Right lobe of liver (tissue), 4 donors: ENCODE measurements around the gene VIPR1.

ENCODE experiments used
- CTCF ChIP-seq, 4 donors: fragments of 200-600 bp in 3 of 4; fragments of 450-650 bp in 1 of 4; IDR thresholded peaks; one replicate each; pipeline versions ENCODE4 v1.5.1 to v1.8.0; 2016 to 2022; ENCODE audit warnings: antibody characterized with exemption in 4 of 4, mild to moderate bottlenecking in 2 of 4
- POLR2A ChIP-seq: fragments of 450-650 bp; IDR thresholded peaks from one replicate; pipeline ENCODE4 v1.6.1; 2017; ENCODE audit warnings: antibody characterized with exemption, mild to moderate bottlenecking
- donor health status: DM: no; HTN: no; CAD: no.
- donor health status: DM: no; HTN: no; CAD: no.
- donor health status: DM: no; HTN: yes; CAD: no.

GRCh38 chr3:42524751-42525150 is 22.3 kb downstream of the VIPR1 start:
- TF ChIP-seq CTCF (IDR thresholded peaks at IDR 0.05) = no peak
- TF ChIP-seq POLR2A = no peak
